Tibial nerve (tissue), 3 donors: ENCODE data around the gene PPP1R12A.

Source experiments
- CTCF ChIP-seq, 5 experiments: fragments of 200-600 bp in 3 of 5; fragments of 450-650 bp in 2 of 5; sonication (generic) in 3 of 5; IDR thresholded peaks; one replicate each; pipeline ENCODE4 v1.5.1; 2016 to 2019; ENCODE audit warnings: antibody characterized with exemption in 5 of 5, mild to moderate bottlenecking in 3 of 5, moderate library complexity in 2 of 5
- POLR2A ChIP-seq, 2 donors: fragments of 450-650 bp; IDR thresholded peaks; one replicate each; pipeline ENCODE4 v1.6.1; 2017; ENCODE audit warnings: antibody characterized with exemption in 2 of 2, mild to moderate bottlenecking in 2 of 2, moderate library complexity in 2 of 2

GRCh38 chr12:79949098-79949497, 14.2 kb upstream of the PPP1R12A start:
- TF ChIP-seq CTCF (IDR thresholded peaks at IDR 0.05) = no peak
- TF ChIP-seq POLR2A (IDR thresholded peaks at IDR 0.05) = no peak
